Left renal cortex interstitium (tissue), 4 donors: Measurements from ENCODE around the gene IL13RA2. TPM values are rescaled to one million over a fixed set of nuclear protein-coding genes. Genes with fewer than 3 reads are reported as not detected.
A peak's percentile ranks its signal among the peaks of the same experiment; 100 is the strongest.

Experiments used
- DNase-seq, 4 donors: peaks; one replicate each; pipeline ENCODE4 v3.0.0-alpha.2; 2013; ENCODE audit warnings: low read depth in 4 of 4, low spot score in 2 of 4, missing footprints in 1 of 4
- polyA plus RNA-seq, 4 donors: library from polyadenylated mRNA; unstranded; fragments of 120-200 nt; gene quantifications; one replicate each; pipeline ENCODE4 v1.2.1, GENCODE V29; 2013; ENCODE audit not compliant: insufficient read length in 4 of 4

IL13RA2 gene, protein sequence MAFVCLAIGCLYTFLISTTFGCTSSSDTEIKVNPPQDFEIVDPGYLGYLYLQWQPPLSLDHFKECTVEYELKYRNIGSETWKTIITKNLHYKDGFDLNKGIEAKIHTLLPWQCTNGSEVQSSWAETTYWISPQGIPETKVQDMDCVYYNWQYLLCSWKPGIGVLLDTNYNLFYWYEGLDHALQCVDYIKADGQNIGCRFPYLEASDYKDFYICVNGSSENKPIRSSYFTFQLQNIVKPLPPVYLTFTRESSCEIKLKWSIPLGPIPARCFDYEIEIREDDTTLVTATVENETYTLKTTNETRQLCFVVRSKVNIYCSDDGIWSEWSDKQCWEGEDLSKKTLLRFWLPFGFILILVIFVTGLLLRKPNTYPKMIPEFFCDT
- 1 to 10 TPM in 3 of 4 donors, under 1 TPM in 1; 0.94 to 1.9 (median 1.4) TPM for polyA plus RNA-seq

DNA sequence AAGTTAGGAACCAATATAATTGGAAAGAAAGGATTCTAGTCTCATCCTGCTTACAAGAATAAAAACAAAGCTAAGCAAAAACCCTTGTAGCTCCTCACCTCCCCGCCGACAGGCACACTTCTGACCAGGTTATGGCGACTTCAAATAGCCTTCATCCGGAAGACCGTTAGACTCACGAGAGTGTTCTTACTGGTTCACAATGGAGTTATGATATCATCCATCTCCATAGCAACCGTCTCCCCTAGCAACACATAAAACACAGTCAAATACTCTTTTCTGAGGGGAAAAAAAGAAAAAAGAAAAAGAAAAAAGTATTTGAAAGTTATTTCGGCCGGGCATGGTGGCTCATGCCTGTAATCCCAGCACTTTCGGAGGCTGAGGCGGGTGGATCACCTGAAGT lies at the start of gene IL13RA2:
Gene IL13RA2 (minus strand): TSS at position 162 of the 400 bp plus-strand sequence. CDS start 347 bp downstream, outside the sequence.
- no peak for DNase-seq

DNA sequence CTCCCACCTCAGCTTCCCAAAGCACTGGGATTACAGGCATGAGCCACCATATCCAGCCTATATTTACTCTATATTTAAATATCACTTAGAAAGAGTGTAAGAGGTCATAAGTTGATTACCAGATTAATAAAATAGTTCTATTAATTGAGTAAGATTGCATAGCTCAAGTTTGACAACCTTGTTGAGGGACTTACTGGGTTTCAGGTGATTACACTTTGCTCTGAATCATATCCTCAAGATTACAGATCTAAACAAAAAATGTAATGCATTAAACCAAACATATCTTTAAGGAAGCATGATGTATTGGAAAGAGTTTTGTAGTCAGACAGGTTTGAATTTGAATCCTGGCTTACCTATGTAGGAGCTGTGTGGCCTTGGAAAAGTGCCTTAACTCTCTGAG lies 47.9 kb upstream of the IL13RA2 start:
- no peak for DNase-seq

DNA sequence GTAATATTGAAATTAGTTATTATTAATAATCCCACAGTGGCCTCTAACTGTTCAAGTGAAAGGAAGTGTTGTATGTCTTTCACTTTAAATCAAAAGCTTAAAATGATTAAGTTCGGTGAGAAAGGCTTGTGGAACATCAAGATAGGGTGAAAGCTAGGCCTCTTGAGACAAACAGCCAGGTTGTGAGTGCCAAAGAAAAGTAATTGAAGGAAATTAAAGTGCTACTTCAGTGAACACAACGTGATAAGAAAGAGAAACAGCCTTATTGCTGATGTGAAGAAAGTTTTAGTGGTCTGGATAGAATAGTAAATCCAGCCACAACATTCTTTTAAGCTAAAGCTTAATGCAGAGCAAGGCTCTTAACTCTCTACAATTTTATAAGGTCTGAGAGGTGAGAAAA lies 42.6 kb upstream of the IL13RA2 start:
- no peak for DNase-seq

DNA sequence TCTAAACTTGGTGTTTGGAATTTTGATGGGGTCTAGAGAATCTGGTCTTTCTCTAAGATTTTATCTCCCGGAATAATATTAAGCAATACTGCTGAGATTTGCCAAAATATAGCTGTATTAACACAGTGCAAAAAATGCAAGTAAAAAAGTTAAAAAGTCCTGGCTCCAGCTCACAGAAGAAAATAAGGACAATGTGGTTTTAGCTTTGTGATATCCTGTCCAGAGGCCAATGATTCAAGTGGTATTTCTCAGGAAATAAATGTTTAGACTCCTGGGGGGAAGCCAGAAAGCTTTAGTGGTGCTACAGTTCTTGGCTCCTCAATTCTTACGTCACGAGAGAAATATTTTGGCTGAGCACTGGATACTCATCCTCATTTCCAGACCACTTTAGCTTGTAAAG lies 40.9 kb upstream of the IL13RA2 start:
- no peak for DNase-seq

DNA sequence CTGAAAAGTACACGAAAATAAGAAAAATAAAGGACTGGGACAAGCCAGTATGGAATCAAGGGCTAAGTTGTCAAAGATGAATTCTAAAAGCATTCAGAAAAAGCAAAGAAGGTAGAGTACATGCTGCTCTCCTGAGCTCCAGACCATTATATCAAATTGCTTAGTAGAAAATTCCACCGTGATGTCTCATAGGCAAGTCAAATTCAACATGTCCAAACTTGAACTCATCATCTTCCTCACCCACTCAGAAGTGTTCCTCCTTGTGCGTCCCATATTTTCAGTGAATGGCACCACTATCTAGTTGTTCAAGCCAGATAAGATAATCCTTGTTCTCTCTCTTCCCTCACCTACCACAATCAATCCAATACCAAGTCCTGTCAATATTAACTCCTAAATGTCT lies 37.5 kb upstream of the IL13RA2 start:
- no peak for DNase-seq

DNA sequence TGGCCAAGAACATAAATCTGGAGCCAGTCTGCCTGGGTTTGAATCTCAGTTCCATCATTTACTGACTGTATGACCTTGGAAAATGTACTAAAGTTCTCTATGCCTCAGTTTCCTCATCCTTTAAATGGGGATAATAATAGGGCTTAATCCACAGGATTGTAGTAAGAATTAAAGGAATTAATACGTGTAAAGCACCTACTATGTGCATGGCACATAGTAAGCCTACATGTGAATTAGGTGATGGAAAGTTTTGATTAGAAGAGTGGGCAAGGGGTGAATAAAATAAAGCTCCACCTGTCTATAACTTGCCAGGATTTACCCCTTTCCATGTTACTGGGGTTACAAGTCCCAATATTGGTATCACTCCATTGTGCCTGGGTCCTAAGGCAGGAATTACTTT lies 35.8 kb upstream of the IL13RA2 start:
- DNase-seq: no peak

DNA sequence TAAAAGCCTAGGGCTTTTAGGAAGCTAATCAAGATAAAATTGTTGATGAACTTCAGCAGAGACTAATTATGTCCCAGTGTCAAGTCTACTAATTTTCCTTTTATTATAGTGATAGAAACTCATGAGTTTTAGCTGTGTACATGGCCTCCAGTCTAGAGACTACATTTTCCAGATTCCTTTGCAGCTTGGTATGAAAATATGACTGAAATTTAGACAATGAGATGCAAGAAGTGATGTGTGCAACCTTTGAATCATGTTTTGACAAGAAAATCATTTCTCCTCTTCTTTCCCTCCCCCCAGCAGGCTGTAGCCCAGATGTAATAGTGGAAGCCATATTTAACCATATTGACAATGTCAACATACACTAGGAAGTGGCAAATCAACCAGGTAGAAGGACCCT lies 30.3 kb upstream of the IL13RA2 start:
- DNase-seq: no peak

DNA sequence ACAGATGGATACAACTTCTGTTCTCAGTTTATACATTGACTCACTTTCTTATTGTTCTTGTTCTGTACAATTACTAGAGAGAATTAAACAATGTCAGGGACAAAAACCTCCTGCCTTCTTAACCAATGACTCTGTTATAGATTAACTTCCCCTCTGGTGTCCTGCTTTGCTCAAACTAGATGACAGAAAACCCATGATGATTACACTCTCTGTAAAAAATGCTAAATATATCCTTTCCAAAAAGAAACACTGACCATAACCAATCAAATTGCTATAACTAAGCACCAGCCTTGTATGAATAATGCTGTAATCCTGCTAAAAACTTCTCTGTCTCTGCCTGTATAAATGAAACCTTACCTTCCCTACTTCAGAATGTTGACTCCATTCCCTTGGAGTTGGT lies 29.8 kb upstream of the IL13RA2 start:
- no peak for DNase-seq

DNA sequence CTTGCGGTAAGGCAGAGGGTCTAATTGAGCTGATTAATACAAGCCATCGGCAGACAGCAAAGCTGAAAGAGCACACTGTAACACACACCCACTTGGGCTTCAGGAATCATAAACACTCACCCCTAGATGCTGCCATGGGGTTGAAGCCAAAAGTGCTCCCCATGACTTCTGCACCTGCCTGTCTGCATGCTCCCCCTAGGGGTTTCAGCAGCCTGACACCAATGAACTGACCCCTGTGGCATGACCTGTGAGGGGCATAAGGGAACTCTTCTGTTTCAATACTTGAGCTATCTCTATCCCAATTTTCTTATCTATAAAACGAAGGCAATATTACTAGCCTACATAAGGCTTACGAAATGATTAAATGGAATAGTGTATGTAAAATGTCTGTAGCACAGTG lies 23.0 kb upstream of the IL13RA2 start:
- no peak for DNase-seq

DNA sequence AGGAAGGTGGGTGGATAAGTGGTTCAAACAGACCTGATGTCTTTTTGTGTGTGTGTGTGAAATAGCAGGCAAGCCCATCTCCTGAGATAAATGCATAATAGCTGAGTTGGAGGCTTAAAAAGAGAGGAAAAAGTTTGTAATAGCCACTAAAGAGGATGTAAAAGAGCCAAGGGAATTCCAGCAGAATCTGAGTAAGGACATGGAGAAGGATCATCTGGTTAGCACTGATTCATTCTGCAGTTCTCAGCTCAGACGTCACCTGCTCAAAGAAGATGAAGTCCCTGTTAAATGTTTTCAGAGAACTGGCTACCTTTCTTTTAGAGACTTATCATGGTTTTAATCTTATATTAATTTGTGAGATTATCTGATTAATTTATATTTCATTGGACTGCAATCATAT lies 21.0 kb upstream of the IL13RA2 start:
- no peak for DNase-seq

DNA sequence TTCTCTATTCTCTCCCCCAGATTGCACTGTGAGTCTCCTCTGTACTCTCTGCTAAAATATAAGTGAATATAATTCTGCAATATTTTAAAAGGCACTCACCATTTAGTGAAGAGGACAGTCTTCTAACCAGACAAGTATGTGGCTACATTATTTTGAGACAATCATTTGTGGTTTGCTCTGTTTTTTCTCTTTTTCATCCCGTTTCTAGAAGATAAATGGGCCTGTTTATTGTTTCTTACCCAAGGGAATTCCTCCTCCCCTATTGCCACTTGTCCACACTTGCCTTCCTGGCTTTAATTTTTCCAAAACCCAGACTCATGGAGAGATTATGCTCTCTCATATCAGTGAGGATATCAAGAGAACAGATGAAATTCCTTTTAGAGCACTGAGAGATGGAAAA lies 18.6 kb upstream of the IL13RA2 start:
- DNase-seq: no peak

DNA sequence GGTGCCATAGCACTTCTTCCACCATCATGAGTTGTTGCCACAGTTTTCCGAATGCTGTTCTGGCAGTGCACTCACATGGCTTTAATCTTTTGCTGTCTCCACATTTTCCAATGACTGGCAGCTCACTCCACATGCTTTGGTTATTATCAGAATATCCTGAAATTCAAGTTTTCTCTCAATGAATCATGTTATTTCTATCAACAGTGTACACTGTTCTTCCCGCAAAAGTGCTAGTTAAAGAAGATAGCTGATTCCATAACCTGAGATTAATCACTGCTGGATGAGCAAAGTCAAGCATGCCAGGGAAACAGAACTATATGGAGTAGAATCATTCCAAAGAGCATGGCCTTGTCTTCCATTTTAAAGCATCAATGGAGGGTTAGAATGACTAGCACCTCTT lies 14.6 kb upstream of the IL13RA2 start:
- no peak for DNase-seq

DNA sequence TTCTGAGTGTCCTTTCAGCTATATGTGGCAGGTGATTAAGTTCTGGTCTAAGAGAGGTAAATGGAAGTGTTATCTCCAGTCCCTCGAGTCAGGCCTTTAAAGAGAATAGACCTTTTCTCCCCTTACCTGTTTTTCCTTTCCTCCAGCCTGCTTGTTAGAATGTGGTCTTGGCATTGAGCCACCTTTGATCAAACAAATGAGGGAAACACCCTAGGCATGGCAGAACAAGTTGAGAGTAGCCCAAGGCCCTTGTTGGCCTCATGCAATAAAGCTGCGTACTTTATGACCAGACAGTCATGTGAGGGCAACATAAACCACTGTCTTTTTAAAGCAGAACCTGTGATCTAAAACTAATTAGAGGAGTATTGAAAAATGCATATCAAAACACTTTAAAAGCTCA lies 13.2 kb upstream of the IL13RA2 start:
- DNase-seq: peak in 1 of 4 donors; percentile 3

DNA sequence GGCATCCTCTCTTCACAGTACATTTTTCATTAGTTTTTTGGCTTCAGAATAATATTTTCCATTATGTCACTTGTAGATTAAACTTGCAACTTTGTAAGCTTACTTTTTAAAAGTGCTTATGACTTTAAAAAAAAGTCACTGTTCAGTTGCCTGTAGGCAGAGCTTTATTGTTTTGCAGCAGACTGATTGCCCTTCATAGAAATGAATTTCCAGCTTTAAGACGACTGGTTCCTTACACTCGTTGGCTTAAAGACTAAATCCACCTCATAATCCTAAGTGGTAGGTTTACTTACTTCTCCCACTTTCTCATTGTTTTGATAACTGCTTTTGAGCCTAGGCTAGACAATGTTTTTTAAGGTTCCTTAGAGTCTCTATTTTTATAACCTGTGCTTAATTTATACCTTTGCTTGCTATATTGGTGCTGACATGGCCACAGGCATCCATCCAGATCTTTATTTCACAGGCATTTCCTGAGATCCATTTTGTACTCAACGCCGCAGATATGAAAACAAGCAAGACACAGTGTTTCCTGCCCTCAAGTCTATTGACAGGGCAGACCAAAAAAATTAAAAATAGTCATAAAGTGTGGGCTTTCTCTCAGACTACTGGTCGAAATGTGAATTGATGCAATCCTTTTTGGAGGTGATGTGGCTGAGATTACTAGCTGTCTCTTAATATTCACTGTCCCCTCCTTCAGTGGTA lies 12.6 kb upstream of the IL13RA2 start:
- peak in 2 of 4 donors; percentile 11 to 13 for DNase-seq

DNA sequence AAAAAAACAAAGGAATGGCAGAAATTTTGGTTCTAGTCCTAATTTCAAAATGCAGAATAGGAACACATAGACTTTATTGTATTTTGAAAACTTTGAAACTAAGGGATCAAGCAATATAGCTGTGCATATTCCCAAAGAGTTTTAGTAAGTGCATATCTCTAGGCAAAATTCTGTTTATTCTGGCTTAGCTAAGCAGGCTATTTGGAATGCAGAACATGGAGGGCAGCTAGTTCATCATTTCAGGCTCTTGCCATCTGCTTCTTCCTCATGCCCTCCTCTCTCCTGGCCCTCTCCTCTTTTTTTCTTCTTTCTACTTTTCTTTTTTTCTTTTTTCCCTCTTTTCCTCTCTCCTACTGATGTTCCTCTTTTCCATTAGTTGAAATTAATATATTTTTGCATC lies 12.0 kb upstream of the IL13RA2 start:
- no peak for DNase-seq

DNA sequence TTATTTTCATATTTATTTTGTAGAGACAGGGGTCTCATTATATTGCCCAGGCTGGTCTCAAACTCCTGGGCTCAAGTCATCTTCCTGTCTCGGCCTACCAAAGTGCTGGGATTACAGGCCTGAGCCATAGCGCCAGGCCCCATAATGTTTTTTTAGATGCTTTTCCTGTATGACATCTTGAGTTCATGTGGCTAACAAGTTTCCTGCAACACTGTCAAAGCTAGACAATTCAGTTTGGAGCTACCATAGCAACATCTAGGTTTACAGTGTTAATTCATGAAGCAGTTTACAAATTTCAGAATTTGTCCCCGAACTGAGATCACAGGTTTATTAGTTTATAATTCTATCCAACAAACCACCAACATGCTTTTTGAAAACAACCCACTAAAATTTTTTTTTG lies 6.4 kb upstream of the IL13RA2 start:
- DNase-seq: no peak

DNA sequence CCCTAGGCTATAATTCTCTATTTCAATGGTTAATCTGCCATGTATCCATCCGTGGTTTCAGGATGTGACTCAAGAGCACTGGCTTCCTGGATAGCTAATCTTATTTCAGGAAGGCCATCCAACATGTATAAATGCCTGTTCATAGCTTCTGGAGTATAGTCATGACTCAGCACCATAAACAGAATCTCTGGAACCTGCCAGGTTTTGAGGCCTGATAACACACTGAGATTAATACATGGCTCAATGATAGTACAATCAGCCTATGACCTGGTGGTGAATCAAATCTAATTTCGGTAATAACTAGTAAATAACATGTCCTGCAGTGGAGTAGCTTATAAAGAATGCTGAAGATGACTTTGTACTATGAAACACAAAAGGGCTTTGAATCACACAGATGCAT lies 5.7 kb upstream of the IL13RA2 start:
- DNase-seq: no peak

DNA sequence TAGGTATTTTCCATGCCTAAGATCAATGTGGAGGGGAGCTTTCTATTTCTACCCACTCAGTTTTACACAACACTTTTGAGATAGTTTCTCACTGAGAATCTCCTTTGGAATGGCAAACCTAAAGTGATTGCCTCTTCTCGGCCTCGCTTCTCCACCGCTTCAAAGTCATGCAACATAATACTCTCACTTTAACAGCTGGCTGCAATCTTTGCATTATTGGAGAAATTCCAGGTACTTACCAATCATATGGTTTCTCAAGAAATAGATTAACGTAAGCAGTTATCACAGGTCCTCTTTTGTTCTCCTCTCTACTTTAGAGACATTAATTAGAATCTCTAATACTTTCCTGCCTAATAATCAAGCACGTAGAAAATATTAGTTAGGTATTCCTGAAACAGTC lies 3.7 kb upstream of the IL13RA2 start:
- DNase-seq: no peak

DNA sequence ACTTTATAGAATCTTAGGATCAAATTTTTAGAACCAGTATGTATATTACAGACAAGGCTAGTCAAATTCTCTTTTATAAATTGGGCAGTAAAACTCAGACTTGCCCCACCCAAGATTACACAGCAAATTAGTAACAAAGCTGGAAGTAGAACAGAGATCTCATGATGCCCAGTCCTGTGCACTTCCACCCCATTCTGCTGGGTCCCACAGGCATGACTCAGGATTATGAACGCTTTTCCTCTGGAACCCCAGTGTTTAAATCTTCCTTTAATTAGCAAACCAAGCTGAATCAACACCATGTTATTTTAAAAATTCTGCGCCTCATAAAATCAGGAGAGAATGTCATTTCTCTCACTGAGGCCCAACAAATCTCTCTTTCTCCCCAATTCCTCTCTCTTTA lies 1.5 kb upstream of the IL13RA2 start:
- DNase-seq: no peak

DNA sequence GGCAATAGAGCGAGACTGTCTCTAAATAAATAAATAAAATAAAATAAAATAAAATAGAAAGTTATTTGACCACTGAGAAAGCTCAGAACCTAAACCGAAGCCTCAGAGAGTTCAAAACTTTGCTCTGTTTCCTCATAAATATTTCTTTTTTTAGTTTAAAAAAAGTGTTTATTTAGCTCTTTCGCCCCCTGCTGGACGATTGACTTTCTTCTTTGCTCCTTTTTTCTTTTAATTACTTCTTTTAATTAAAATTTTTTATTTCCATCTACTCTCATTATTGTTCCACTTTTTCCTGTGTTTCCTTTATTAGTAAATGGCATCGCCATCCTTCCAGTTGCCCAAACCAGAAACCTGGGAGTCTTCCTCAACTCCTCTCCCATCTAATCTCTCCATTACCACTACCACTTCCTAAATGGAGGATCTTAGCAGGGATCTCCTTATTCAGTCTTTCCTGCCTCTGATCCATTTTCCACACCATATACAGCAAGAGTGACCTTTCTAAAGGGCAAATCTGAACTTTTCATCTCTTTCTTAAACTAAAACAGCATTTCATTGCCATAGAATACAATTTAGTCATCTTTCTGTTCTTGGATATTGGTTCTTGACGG lies 728 bp upstream of the IL13RA2 start:
- DNase-seq: no peak

DNA sequence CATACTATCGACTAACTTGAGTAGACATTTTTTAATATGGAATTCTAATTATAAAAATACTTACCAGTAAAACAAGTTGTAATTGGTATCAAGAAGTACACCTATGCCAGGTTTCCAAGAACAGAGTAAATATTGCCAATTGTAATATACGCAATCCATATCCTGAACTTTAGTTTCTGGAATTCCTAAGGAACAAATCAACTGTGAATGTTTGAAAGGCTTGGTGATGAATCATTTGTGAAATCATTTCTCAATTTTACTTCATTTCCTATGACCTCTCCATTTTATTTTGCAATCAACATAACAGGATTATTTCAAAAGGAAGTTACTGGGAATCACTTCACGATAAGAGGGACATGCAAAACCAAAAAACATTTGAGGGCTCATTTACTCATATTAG lies 3.7 kb downstream of the IL13RA2 start:
- no peak for DNase-seq

DNA sequence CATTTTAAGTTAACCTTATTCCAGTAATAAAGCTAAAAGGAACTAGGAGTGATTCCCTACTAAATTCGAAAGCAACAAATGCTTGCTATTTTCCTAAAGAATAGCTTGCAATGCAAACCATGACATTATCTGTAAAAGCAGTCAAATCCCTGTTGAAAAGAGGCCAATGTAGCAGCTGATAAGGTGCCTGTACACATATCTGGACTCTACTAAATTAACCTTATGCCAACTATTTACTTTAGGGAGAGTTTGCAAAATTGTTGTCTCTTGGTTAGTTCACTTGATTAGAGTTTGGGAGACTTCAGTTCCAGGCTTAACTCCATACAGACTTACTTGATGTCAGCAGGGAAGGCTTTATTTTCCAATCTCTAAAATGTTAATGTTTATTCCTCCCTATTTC lies 6.0 kb downstream of the IL13RA2 start:
- DNase-seq: no peak
